MCF 10A (cell line): Measurements from ENCODE around the gene PLA2G2E. TPM values are rescaled to one million over a fixed set of nuclear protein-coding genes. Genes with fewer than 3 reads are reported as not detected.

ENCODE experiments used
- BruUV-seq: library from RNA; stranded (reverse); fragments of 400-500 nt; replicated peaks from 2 replicates; lab custom pipeline; 2021; lab: Mats Ljungman, UMichigan
- CTCF ChIA-PET: fragments of 300-600 bp; sonication (Branson Sonifier 250); formaldehyde crosslinking; extraction: SDS; loops from one replicate; lab custom pipeline; 2021; ENCODE audit warnings: antibody characterized with exemption, inconsistent platforms; lab: Yijun Ruan, JAX
- POLR2A ChIA-PET: fragments of 300-600, 350-650 bp; sonication (Branson Sonifier 250); formaldehyde crosslinking; extraction: SDS; loops from one replicate; lab custom pipeline; 2020; ENCODE audit warnings: antibody characterized with exemption, inconsistent platforms; lab: Yijun Ruan, JAX
- DNase-seq: peaks from one replicate; pipeline ENCODE4 v3.0.0-alpha.2; 2018; ENCODE audit not compliant: unreplicated experiment
- H3K27ac Mint-ChIP-seq: one replicate; pipeline ENCODE4 v1.8.0; 2022; ENCODE audit warnings: mild to moderate bottlenecking, low read depth, mixed read lengths; ENCODE audit not compliant: unreplicated experiment
- H3K27me3 Mint-ChIP-seq: one replicate; pipeline ENCODE4 v1.8.0; 2022; ENCODE audit warnings: mixed read lengths; ENCODE audit not compliant: insufficient read depth, unreplicated experiment
- H3K36me3 Mint-ChIP-seq: one replicate; pipeline ENCODE4 v1.8.0; 2022; ENCODE audit warnings: mild to moderate bottlenecking, moderate library complexity, mixed read lengths; ENCODE audit not compliant: insufficient read depth, unreplicated experiment
- H3K4me1 Mint-ChIP-seq: one replicate; pipeline ENCODE4 v1.8.0; 2022; ENCODE audit warnings: mixed read lengths; ENCODE audit not compliant: insufficient read depth, unreplicated experiment
- H3K4me3 Mint-ChIP-seq: one replicate; pipeline ENCODE4 v1.8.0; 2022; ENCODE audit warnings: mild to moderate bottlenecking, moderate library complexity, mixed read lengths; ENCODE audit not compliant: unreplicated experiment
- H3K9me3 Mint-ChIP-seq: one replicate; pipeline ENCODE4 v1.8.0; 2022; ENCODE audit warnings: mixed read lengths; ENCODE audit not compliant: unreplicated experiment
- CTCF ChIP-seq: fragments of 200-600 bp; IDR thresholded peaks from one replicate; pipeline ENCODE4 v1.8.0; 2022; ENCODE audit warnings: antibody characterized with exemption, mild to moderate bottlenecking; ENCODE audit not compliant: unreplicated experiment
- intact Hi-C: fragments of 100-400 bp; cut with micrococcal nuclease; formaldehyde crosslinking; loops from 2 replicates; pipeline ENCODE4 v1.14.1; 2022
- total RNA-seq: library from RNA; stranded (reverse); gene quantifications from 2 replicates; pipeline ENCODE4 v1.2.3, GENCODE V29; 2022

PLA2G2E gene
- total RNA-seq, 1 experiment from 2014 or later = not detected

GRCh38 chr1:19910650-19911049, 12.8 kb downstream of the PLA2G2E start:
- TF ChIP-seq CTCF = no peak
- H3K4me3 Mint-ChIP-seq = no peak overlapping the region
- H3K9me3 Mint-ChIP-seq = no peaks in the 10 kb centered on the region
- no peak overlapping the region for H3K27ac Mint-ChIP-seq
- no peak for DNase-seq
- no TSS peak for BruUV-seq
- intact Hi-C loops = no loop called here
- no peaks in the 10 kb centered on the region for H3K27me3 Mint-ChIP-seq
- peaks cover 68% of the 10 kb centered on the region for H3K36me3 Mint-ChIP-seq
- no peaks in the 10 kb centered on the region for H3K4me1 Mint-ChIP-seq
- POLR2A ChIA-PET = no interaction called here
- CTCF ChIA-PET = interaction anchor here (0.6 to 2.2 kb wide), 3 partner anchors 242 to 584 kb away, joined by 3 to 6 read pairs (median 4); no protein-coding TSS in a partner anchor

- Mint-ChIP-seq H3K27me3 (no peaks in the 10 kb centered on the region), H3K4me1 (no peaks in the 10 kb centered on the region), H3K27ac (peak overlapping the region; percentile 16), H3K9me3 (no peaks in the 10 kb centered on the region), H3K4me3 (no peak overlapping the region), H3K36me3 (peaks cover 73% of the 10 kb centered on the region)
- no peak for TF ChIP-seq CTCF
- intact Hi-C loops = no loop called here
- DNase-seq = no peak
- POLR2A ChIA-PET = no interaction called here
- CTCF ChIA-PET = interaction anchor here (0.5 to 2.2 kb wide), 4 partner anchors 242 to 629 kb away, joined by 3 to 6 read pairs (median 4); no protein-coding TSS in a partner anchor
- BruUV-seq = no TSS peak
Measured at GRCh38 chr1:19909971-19910370, 13.4 kb downstream of the PLA2G2E start.

- H3K27ac Mint-ChIP-seq = peak overlapping the region; percentile 16
- no peaks in the 10 kb centered on the region for H3K4me1 Mint-ChIP-seq
- BruUV-seq = no TSS peak
- H3K36me3 Mint-ChIP-seq = peaks cover 79% of the 10 kb centered on the region
- no peak overlapping the region for H3K4me3 Mint-ChIP-seq
- DNase-seq = no peak
- no peaks in the 10 kb centered on the region for H3K9me3 Mint-ChIP-seq
- CTCF ChIA-PET = interaction anchor here (1.5 to 2.2 kb wide), 2 partner anchors 243 to 585 kb away, joined by 3 to 6 read pairs; no protein-coding TSS in a partner anchor
- H3K27me3 Mint-ChIP-seq = no peaks in the 10 kb centered on the region
- TF ChIP-seq CTCF = no peak
- POLR2A ChIA-PET = no interaction called here
- intact Hi-C loops = no loop called here
Measured at GRCh38 chr1:19909392-19909791, 14.0 kb downstream of the PLA2G2E start.

GRCh38 chr1:19907456-19907855, 16.0 kb downstream of the PLA2G2E start:
- POLR2A ChIA-PET = no interaction called here

More at GRCh38 chr1:19907456-19907855, 16.0 kb downstream of the PLA2G2E start:
- Mint-ChIP-seq H3K4me1 (peaks cover 10% of the 10 kb centered on the region), H3K27ac (no peak overlapping the region), H3K4me3 (no peak overlapping the region), H3K9me3 (no peaks in the 10 kb centered on the region), H3K27me3 (no peaks in the 10 kb centered on the region), H3K36me3 (peaks cover 88% of the 10 kb centered on the region)
- no peak for DNase-seq
- TF ChIP-seq CTCF = no peak
- no TSS peak for BruUV-seq
- intact Hi-C loops = no loop called here
- CTCF ChIA-PET = interaction anchor here (0.6 to 0.9 kb wide), 3 partner anchors 132 to 455 kb away, joined by 3 read pairs; no protein-coding TSS in a partner anchor
